Measurements from ENCODE around the gene TNFRSF19.

DNA sequence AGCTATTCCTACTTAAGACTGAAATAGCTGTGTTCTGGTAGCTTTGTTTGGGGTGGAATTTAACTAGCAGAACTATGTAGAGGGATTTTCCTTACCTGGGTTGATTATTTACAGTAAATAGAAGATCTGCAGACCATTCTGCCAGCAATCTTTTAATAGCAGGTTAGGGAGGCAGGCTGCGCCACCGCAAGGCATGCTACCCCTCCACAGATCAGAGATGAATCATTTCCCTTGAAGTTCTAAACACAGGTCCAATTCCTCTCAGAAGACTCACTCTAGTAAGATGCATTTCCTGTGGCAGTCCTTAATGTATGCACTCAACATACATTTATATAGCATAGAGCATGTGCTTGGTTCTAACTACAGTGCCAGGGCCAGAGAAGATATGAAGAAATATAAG is 109.0 kb downstream of the TNFRSF19 start:
- TF ChIP-seq, protein P1, sequence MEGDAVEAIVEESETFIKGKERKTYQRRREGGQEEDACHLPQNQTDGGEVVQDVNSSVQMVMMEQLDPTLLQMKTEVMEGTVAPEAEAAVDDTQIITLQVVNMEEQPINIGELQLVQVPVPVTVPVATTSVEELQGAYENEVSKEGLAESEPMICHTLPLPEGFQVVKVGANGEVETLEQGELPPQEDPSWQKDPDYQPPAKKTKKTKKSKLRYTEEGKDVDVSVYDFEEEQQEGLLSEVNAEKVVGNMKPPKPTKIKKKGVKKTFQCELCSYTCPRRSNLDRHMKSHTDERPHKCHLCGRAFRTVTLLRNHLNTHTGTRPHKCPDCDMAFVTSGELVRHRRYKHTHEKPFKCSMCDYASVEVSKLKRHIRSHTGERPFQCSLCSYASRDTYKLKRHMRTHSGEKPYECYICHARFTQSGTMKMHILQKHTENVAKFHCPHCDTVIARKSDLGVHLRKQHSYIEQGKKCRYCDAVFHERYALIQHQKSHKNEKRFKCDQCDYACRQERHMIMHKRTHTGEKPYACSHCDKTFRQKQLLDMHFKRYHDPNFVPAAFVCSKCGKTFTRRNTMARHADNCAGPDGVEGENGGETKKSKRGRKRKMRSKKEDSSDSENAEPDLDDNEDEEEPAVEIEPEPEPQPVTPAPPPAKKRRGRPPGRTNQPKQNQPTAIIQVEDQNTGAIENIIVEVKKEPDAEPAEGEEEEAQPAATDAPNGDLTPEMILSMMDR (IDR thresholded peaks at IDR 0.05): no peak
- no peak for TF ChIP-seq TCF7L2 (IDR thresholded peaks at IDR 0.05; ENCODE audit: low read depth, low read length)
- TF ChIP-seq POLR2AphosphoS5 (IDR thresholded peaks at IDR 0.05; ENCODE audit: low read depth, low read length): no peak
- TF ChIP-seq, protein P2, sequence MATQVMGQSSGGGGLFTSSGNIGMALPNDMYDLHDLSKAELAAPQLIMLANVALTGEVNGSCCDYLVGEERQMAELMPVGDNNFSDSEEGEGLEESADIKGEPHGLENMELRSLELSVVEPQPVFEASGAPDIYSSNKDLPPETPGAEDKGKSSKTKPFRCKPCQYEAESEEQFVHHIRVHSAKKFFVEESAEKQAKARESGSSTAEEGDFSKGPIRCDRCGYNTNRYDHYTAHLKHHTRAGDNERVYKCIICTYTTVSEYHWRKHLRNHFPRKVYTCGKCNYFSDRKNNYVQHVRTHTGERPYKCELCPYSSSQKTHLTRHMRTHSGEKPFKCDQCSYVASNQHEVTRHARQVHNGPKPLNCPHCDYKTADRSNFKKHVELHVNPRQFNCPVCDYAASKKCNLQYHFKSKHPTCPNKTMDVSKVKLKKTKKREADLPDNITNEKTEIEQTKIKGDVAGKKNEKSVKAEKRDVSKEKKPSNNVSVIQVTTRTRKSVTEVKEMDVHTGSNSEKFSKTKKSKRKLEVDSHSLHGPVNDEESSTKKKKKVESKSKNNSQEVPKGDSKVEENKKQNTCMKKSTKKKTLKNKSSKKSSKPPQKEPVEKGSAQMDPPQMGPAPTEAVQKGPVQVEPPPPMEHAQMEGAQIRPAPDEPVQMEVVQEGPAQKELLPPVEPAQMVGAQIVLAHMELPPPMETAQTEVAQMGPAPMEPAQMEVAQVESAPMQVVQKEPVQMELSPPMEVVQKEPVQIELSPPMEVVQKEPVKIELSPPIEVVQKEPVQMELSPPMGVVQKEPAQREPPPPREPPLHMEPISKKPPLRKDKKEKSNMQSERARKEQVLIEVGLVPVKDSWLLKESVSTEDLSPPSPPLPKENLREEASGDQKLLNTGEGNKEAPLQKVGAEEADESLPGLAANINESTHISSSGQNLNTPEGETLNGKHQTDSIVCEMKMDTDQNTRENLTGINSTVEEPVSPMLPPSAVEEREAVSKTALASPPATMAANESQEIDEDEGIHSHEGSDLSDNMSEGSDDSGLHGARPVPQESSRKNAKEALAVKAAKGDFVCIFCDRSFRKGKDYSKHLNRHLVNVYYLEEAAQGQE (IDR thresholded peaks at IDR 0.05; ENCODE audit: insufficient read depth in 1 of 2, low read depth in 2 of 2, low read length in 1 of 2): no peak

All from Panc1 (cell line).